Transverse colon (tissue), 4 donors: ENCODE measurements around the gene SPESP1. TPM values are rescaled to one million over a fixed set of nuclear protein-coding genes. Genes with fewer than 3 reads are reported as not detected.
"Not testable (repeated sequence)": the region's sequence is repeated elsewhere in the genome, so short reads cannot be mapped to it uniquely, and the experiment has no call there.

Experiments used
- DNase-seq: peaks from one replicate; pipeline ENCODE4 v3.0.0-alpha.2; 2019
- H3K27ac ChIP-seq, 4 donors: fragments of 200-600 bp; sonication (generic); 2 replicates each; pipeline ENCODE4 v1.5.1; 2016 to 2018; ENCODE audit warnings: inconsistent platforms in 4 of 4
- H3K27me3 ChIP-seq: fragments of 200-600 bp; sonication (generic); 2 replicates; pipeline ENCODE4 v1.5.1; 2017; ENCODE audit warnings: inconsistent platforms
- H3K36me3 ChIP-seq, 4 donors: fragments of 200-600 bp; sonication (generic); 2 replicates each; pipeline ENCODE4 v1.5.1; 2017 to 2019; ENCODE audit warnings: inconsistent platforms in 4 of 4
- H3K4me1 ChIP-seq, 4 donors: fragments of 200-600 bp; sonication (generic); 2 replicates each; pipeline ENCODE4 v1.5.1; 2017 to 2020; ENCODE audit warnings: inconsistent platforms in 4 of 4
- H3K4me3 ChIP-seq, 4 donors: fragments of 200-600 bp; sonication (generic); 1 replicate in 1 of 4; 2 replicates in 3 of 4; pipeline versions ENCODE4 v1.5.1 to v1.6.1; 2017 to 2019; ENCODE audit warnings: inconsistent platforms in 4 of 4
- H3K9me3 ChIP-seq, 2 donors: fragments of 200-600 bp; sonication (generic); 2 replicates each; pipeline ENCODE4 v1.5.1; 2017 to 2019; ENCODE audit warnings: inconsistent platforms in 2 of 2
- CTCF ChIP-seq, 5 experiments: fragments of 200-600 bp in 3 of 5; fragments of 450-650 bp in 2 of 5; sonication (generic) in 3 of 5; IDR thresholded peaks; 1 replicate in 2 of 5; 2 replicates in 3 of 5; pipeline ENCODE4 v1.5.1; 2016 to 2017; ENCODE audit warnings: antibody characterized with exemption in 5 of 5, inconsistent platforms in 3 of 5, mild to moderate bottlenecking in 2 of 5, moderate library complexity in 1 of 5
- EP300 ChIP-seq: sonication (generic); formaldehyde crosslinking; IDR thresholded peaks from one replicate; pipeline ENCODE4 v1.6.1; 2017; ENCODE audit warnings: antibody characterized with exemption, low read depth
- POLR2A ChIP-seq: fragments of 450-650 bp; IDR thresholded peaks from one replicate; pipeline ENCODE4 v1.6.1; 2016; ENCODE audit warnings: antibody characterized with exemption, mild to moderate bottlenecking, moderate library complexity
- POLR2AphosphoS5 ChIP-seq, 3 donors: sonication (generic); formaldehyde crosslinking; IDR thresholded peaks; one replicate each; pipeline ENCODE4 v1.6.1; 2016; ENCODE audit warnings: antibody characterized with exemption in 3 of 3
- WGBS, 2 donors: methylation state at CpG; one replicate each; pipeline ENCODE4 v1.1.5; 2018; ENCODE audit warnings: low coverage in 1 of 2; 5-methylcytosine and 5-hydroxymethylcytosine counted together
- in situ Hi-C, 4 donors: fragments of 200-750 bp; cut with MboI; loops; one replicate each; pipeline versions ENCODE4 v1.15.0 to v1.15.1; 2017; ENCODE audit warnings: low sequenced_read_pairs in 3 of 4, low pct_ligation_motif_present in 1 of 4, low pct_unique_long_range_greater_than_20kb in 1 of 4
- intact Hi-C: fragments of 100-400 bp; cut with DNase I; formaldehyde crosslinking; loops from one replicate; pipeline ENCODE4 v1.15.1; 2023; ENCODE audit warnings: low total_unique reads
- total RNA-seq, 4 donors: library from RNA; depleted of rRNA; stranded (reverse); fragments of >200 nt; gene quantifications; one replicate each; pipeline ENCODE4 v1.1.0, GENCODE V29; 2016

SPESP1 gene
- total RNA-seq, 4 donors from 2014 or later, result 1.5 to 2.5 TPM; not detected in 2

GRCh38 chr15:68969298-68969697, 39.0 kb downstream of the SPESP1 start:
- no peak overlapping the region for H3K27ac ChIP-seq
- no peak for TF ChIP-seq EP300
- TF ChIP-seq POLR2AphosphoS5 (IDR thresholded peaks at IDR 0.05), result no peak
- TF ChIP-seq POLR2A, result no peak
- TF ChIP-seq CTCF (IDR thresholded peaks at IDR 0.05), result no peak
- H3K4me1 ChIP-seq, result peaks cover 0 to 15% (median 0%) of the 10 kb centered on the region in 4 donors
- no peaks in the 10 kb centered on the region for H3K36me3 ChIP-seq
- DNase-seq, result no peak
- in situ Hi-C loops, result no loop called here
- H3K27me3 ChIP-seq, result no peaks in the 10 kb centered on the region
- intact Hi-C loops, result no loop called here
- no peak overlapping the region for H3K4me3 ChIP-seq
- peaks cover 14 to 18% of the 10 kb centered on the region in 2 donors for H3K9me3 ChIP-seq

- intact Hi-C loops, result no loop called here
- WGBS, 2 donors, result 20 to 37% methylated on average over 2 to 4 of the region's 4 CpGs
- H3K36me3 ChIP-seq, result no peaks in the 10 kb centered on the region
- TF ChIP-seq POLR2A (no peak), POLR2AphosphoS5 (IDR thresholded peaks at IDR 0.05) (no peak), EP300 (no peak), CTCF (IDR thresholded peaks at IDR 0.05) (no peak)
- peaks cover 14 to 22% of the 10 kb centered on the region in 2 donors for H3K9me3 ChIP-seq
- DNase-seq, result no peak
- in situ Hi-C loops, result no loop called here
- H3K4me3 ChIP-seq, result no peak overlapping the region
- H3K27ac ChIP-seq, result peak overlapping the region in 1 of 4 donors; percentile 18
- peaks cover 0 to 6% (median 0%) of the 10 kb centered on the region in 4 donors for H3K4me1 ChIP-seq
- no peaks in the 10 kb centered on the region for H3K27me3 ChIP-seq
These were observed 42.1 kb downstream of the SPESP1 start for GRCh38 chr15:68972201-68973065.

- H3K4me1 ChIP-seq, H3K27ac ChIP-seq, H3K27me3 ChIP-seq, H3K9me3 ChIP-seq, DNase-seq, H3K4me3 ChIP-seq, in situ Hi-C loops, H3K36me3 ChIP-seq, intact Hi-C loops: not testable (repeated sequence)
- WGBS, 2 donors, result 94% methylated on average over 17 of the region's 26 CpGs; no CpG with 5 or more reads in 1 of the 2 donors
These were observed 45.4 kb downstream of the SPESP1 start for GRCh38 chr15:68975651-68976160.

GRCh38 chr15:68977426-68977825, 47.1 kb downstream of the SPESP1 start:
- DNase-seq, H3K9me3 ChIP-seq, in situ Hi-C loops, H3K27ac ChIP-seq, H3K4me3 ChIP-seq, H3K36me3 ChIP-seq, H3K4me1 ChIP-seq, intact Hi-C loops: not testable (repeated sequence)
- WGBS, 2 donors, result 90% methylated on average over 10 of the region's 10 CpGs; no CpG with 5 or more reads in 1 of the 2 donors
- peaks cover 10% of the 10 kb centered on the region for H3K27me3 ChIP-seq

GRCh38 chr15:68979006-68979405, 48.7 kb downstream of the SPESP1 start:
- TF ChIP-seq POLR2A, result no peak
- TF ChIP-seq POLR2AphosphoS5 (IDR thresholded peaks at IDR 0.05), result no peak
- no peak for TF ChIP-seq EP300
- no peak for TF ChIP-seq CTCF (IDR thresholded peaks at IDR 0.05)
- Histone ChIP-seq H3K36me3 (no peaks in the 10 kb centered on the region), H3K4me1 (no peaks in the 10 kb centered on the region), H3K27ac (no peak overlapping the region), H3K27me3 (peaks cover 10% of the 10 kb centered on the region), H3K4me3 (no peak overlapping the region), H3K9me3 (peaks cover 0 to 4% of the 10 kb centered on the region in 2 donors)
- intact Hi-C loops, result no loop called here
- in situ Hi-C loops, result no loop called here
- 54 to 60% methylated on average over 2 to 3 of the region's 3 CpGs for WGBS, 2 donors
- no peak for DNase-seq
